ENCODE data around the gene EMP3.
A peak's percentile ranks its signal among the peaks of the same experiment; 100 is the strongest.
"Not testable (repeated sequence)": the region's sequence is repeated elsewhere in the genome, so short reads cannot be mapped to it uniquely, and the experiment has no call there.

Gene EMP3

GRCh38 chr19:48371367-48371766 is 46.0 kb downstream of the EMP3 start:
- H3K27ac ChIP-seq = no peak overlapping the region
- TF ChIP-seq CTCF (conservative IDR thresholded peaks at IDR 0.05) (no peak), ZFX (IDR thresholded peaks at IDR 0.05) (no peak)

GRCh38 chr19:48371771-48372170 is 46.4 kb downstream of the EMP3 start:
- H3K27ac ChIP-seq = not testable (repeated sequence)

- no peak for TF ChIP-seq ZFX (IDR thresholded peaks at IDR 0.05)
- no peak for TF ChIP-seq CTCF (conservative IDR thresholded peaks at IDR 0.05)
- H3K27ac ChIP-seq = peak overlapping the region; percentile 2; the same call in 1 of the 2 replicates
Measured at GRCh38 chr19:48372904-48373303, 47.6 kb downstream of the EMP3 start.

- no peak overlapping the region for H3K27ac ChIP-seq
- TF ChIP-seq ZFX (IDR thresholded peaks at IDR 0.05) (no peak), CTCF (conservative IDR thresholded peaks at IDR 0.05) (no peak)
Measured at GRCh38 chr19:48373567-48373966, 48.2 kb downstream of the EMP3 start.

GRCh38 chr19:48378194-48378570 is 52.8 kb downstream of the EMP3 start:
- H3K27ac ChIP-seq = no peak overlapping the region
- no peak for TF ChIP-seq ZFX (IDR thresholded peaks at IDR 0.05)
- TF ChIP-seq CTCF (conservative IDR thresholded peaks at IDR 0.05) = no peak

- no peak overlapping the region for H3K27ac ChIP-seq
- TF ChIP-seq ZFX (IDR thresholded peaks at IDR 0.05) (no peak), CTCF (conservative IDR thresholded peaks at IDR 0.05) (no peak)
Measured at GRCh38 chr19:48379058-48379457, 53.7 kb downstream of the EMP3 start.

All from C4-2B (cell line).